HCT116 (cell line): ENCODE measurements around the gene FNDC3A.

Experiments used
- CTCF ChIP-seq, 3 experiments: fragments of 200-600 bp in 1 of 3; sonication (generic) in 1 of 3; IDR thresholded peaks in 2 of 3; conservative IDR thresholded peaks in 1 of 3; 2 replicates each; pipeline ENCODE4 v1.5.1; 2012 to 2017; ENCODE audit warnings: low read depth in 2 of 3, low read length in 2 of 3, antibody characterized with exemption in 1 of 3, borderline replicate concordance in 1 of 3, control low read depth in 1 of 3, mild to moderate bottlenecking in 1 of 3, mixed read lengths in 1 of 3, mixed run types in 1 of 3, moderate library complexity in 1 of 3; ENCODE audit not compliant: insufficient read depth in 1 of 3
- ELF1 ChIP-seq: IDR thresholded peaks from 2 replicates; pipeline ENCODE4 v1.6.1; 2012; ENCODE audit warnings: low read depth, borderline replicate concordance
- EZH2 ChIP-seq: fragments of 200-600 bp; sonication (generic); IDR thresholded peaks from 2 replicates; pipeline ENCODE4 v1.6.1; 2017; ENCODE audit warnings: antibody characterized with exemption, mixed run types
- JUND ChIP-seq: IDR thresholded peaks from 2 replicates; pipeline ENCODE4 v1.6.1; 2012
- POLR2A ChIP-seq: IDR thresholded peaks from 2 replicates; pipeline ENCODE4 v1.7.0; 2011; ENCODE audit warnings: borderline replicate concordance; ENCODE audit not compliant: insufficient read depth, insufficient read length; ENCODE audit errors: extremely low read depth
- SIN3A ChIP-seq: IDR thresholded peaks from 2 replicates; pipeline ENCODE4 v1.6.1; 2012; ENCODE audit warnings: low read depth
- SP1 ChIP-seq: IDR thresholded peaks from 2 replicates; pipeline ENCODE4 v1.6.1; 2012; ENCODE audit warnings: low read depth
- TF ChIP-seq, protein P1 (sequence below): IDR thresholded peaks from 2 replicates; pipeline ENCODE4 v1.6.1; 2012

- TF ChIP-seq EZH2: no peak
- no peak for TF ChIP-seq POLR2A
- TF ChIP-seq JUND: no peak
- TF ChIP-seq SIN3A: no peak
- no peak for TF ChIP-seq CTCF (IDR thresholded peaks at IDR 0.05 in 2 of 3, conservative IDR thresholded peaks at IDR 0.05 in 1 of 3; ENCODE audit: borderline replicate concordance in 1 of 3, insufficient read depth in 1 of 3, low read depth in 2 of 3, low read length in 2 of 3)
- TF ChIP-seq, protein P1, sequence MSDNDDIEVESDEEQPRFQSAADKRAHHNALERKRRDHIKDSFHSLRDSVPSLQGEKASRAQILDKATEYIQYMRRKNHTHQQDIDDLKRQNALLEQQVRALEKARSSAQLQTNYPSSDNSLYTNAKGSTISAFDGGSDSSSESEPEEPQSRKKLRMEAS: no peak
- no peak for TF ChIP-seq SP1
- TF ChIP-seq ELF1: no peak
These were observed 260.2 kb downstream of the FNDC3A start for GRCh38 chr13:49235856-49236431.
